HepG2 (cell line): Measurements from ENCODE around the gene PRTN3. TPM values are rescaled to one million over a fixed set of nuclear protein-coding genes. Genes with fewer than 3 reads are reported as not detected.

Experiments
- FOXJ3 ChIP-seq: sonication (generic); formaldehyde crosslinking; IDR thresholded peaks from 2 replicates; pipeline ENCODE4 v1.4.0; 2020; ENCODE audit warnings: missing genetic modification reagents, mild to moderate bottlenecking, borderline replicate concordance
- HNRNPH1 ChIP-seq: fragments of 200-400 bp; formaldehyde crosslinking; optimal IDR thresholded peaks from 2 replicates; pipeline ENCODE3; 2017; ENCODE audit warnings: mild to moderate bottlenecking, low read depth, low read length
- HNRNPLL ChIP-seq: fragments of 200-400 bp; formaldehyde crosslinking; IDR thresholded peaks from 2 replicates; pipeline ENCODE4 v1.6.1; 2017; ENCODE audit warnings: mild to moderate bottlenecking, low read depth, low read length; ENCODE audit not compliant: poor library complexity, severe bottlenecking
- SCMH1 ChIP-seq: sonication (generic); formaldehyde crosslinking; IDR thresholded peaks from 2 replicates; pipeline ENCODE4 v1.9.0; 2021; ENCODE audit warnings: missing genetic modification reagents, mild to moderate bottlenecking, borderline replicate concordance
- ZFP37 ChIP-seq: sonication (generic); formaldehyde crosslinking; IDR thresholded peaks from 2 replicates; pipeline ENCODE4 v1.4.0; 2020; ENCODE audit warnings: missing genetic modification reagents, borderline replicate concordance
- ZNF180 ChIP-seq: sonication (generic); formaldehyde crosslinking; IDR thresholded peaks from 2 replicates; pipeline ENCODE4 v1.4.0; 2020; ENCODE audit warnings: low read depth, missing genetic modification reagents, borderline replicate concordance
- ZNF33B ChIP-seq: sonication (generic); formaldehyde crosslinking; IDR thresholded peaks from 2 replicates; pipeline ENCODE4 v1.5.1; 2020; ENCODE audit warnings: mild to moderate bottlenecking, missing genetic modification reagents
- ZNF746 ChIP-seq: sonication (generic); formaldehyde crosslinking; IDR thresholded peaks from 2 replicates; pipeline ENCODE4 v1.8.0; 2022; ENCODE audit warnings: mild to moderate bottlenecking, missing genetic modification reagents
- polyA plus RNA-seq, 8 experiments: library from polyadenylated mRNA; depleted of rRNA in 3 of 8; stranded (reverse) in 7 of 8; unstranded in 1 of 8; fragments of >200 nt; fragmentation: Illumina TruSeq in 4 of 8; extraction: Trizol in 4 of 8; gene quantifications; 2 replicates each; pipeline versions ENCODE4 v1.2.1 to v1.2.3, GENCODE V29; 2011 to 2016; ENCODE audit warnings: low read depth in 4 of 8, missing spikeins in 1 of 8, mixed read lengths in 1 of 8; ENCODE audit not compliant: insufficient read depth in 1 of 8
- total RNA-seq, 5 experiments: library from RNA; depleted of rRNA; stranded (reverse); fragments of >200 nt; fragmentation: Illumina TruSeq; extraction: Trizol; gene quantifications; 2 replicates each; pipeline ENCODE4 v1.2.3, GENCODE V29; 2016; ENCODE audit warnings: low read depth in 1 of 5
- TF ChIP-seq, protein P1 (sequence below): sonication (generic); formaldehyde crosslinking; IDR thresholded peaks from 2 replicates; pipeline ENCODE4 v1.9.0; 2022; ENCODE audit warnings: low read depth, missing genetic modification reagents
- TF ChIP-seq, protein P2 (sequence below): sonication (generic); formaldehyde crosslinking; IDR thresholded peaks from 2 replicates; pipeline ENCODE4 v1.4.0; 2020; ENCODE audit warnings: missing genetic modification reagents
- TF ChIP-seq, protein P3 (sequence below): sonication (generic); formaldehyde crosslinking; IDR thresholded peaks from 2 replicates; pipeline ENCODE4 v1.5.1; 2020; ENCODE audit warnings: mild to moderate bottlenecking, missing genetic modification reagents, moderate library complexity

Gene PRTN3
- total and polyA plus RNA-seq, 2 of the 13 experiments (the other 11 are each of a cell fraction or from before 2014, with no cell fraction given), result not detected

DNA sequence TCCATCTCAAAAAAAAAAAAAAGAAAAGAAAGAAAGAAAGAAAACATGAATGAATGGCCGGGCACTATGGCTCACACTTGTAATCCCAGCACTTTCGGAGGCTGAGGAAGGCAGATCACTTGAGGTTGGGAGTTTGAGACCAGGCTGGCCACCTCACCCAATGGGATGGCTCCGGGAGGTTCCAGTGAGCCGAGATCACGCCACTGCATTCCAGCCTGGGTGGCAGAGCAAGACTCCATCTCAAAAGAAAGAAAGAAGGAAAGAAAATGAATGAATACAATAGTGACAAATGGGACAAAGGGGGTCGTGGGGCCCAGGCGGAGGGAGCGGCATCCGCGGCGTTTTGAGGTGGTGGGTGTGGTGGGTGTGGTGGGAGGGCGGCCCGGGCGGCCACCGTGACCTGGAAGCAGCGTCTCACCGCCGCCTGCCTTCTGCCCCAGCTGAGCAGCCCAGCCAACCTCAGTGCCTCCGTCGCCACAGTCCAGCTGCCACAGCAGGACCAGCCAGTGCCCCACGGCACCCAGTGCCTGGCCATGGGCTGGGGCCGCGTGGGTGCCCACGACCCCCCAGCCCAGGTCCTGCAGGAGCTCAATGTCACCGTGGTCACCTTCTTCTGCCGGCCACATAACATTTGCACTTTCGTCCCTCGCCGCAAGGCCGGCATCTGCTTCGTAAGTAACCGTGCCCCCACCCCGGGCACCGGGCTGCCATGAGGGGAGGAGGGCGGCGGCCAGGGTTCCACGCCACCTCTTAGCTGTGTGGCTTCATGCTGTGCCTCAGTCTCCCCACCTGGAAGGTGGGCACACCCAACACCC is 5.1 kb downstream of the PRTN3 start (continued):
- TF ChIP-seq ZNF746 (CRISPR knock-in tag) (no peak), ZNF180 (no peak), ZNF33B (CRISPR knock-in tag) (no peak), SCMH1 (no peak), HNRNPLL (peak; percentile 16), FOXJ3 (no peak), ZFP37 (CRISPR knock-in tag) (no peak), HNRNPH1 (no peak)
- TF ChIP-seq, protein P1, sequence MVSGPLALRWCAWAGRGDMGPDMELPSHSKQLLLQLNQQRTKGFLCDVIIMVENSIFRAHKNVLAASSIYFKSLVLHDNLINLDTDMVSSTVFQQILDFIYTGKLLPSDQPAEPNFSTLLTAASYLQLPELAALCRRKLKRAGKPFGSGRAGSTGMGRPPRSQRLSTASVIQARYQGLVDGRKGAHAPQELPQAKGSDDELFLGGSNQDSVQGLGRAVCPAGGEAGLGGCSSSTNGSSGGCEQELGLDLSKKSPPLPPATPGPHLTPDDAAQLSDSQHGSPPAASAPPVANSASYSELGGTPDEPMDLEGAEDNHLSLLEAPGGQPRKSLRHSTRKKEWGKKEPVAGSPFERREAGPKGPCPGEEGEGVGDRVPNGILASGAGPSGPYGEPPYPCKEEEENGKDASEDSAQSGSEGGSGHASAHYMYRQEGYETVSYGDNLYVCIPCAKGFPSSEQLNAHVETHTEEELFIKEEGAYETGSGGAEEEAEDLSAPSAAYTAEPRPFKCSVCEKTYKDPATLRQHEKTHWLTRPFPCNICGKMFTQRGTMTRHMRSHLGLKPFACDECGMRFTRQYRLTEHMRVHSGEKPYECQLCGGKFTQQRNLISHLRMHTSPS (CRISPR knock-in tag), result peak; percentile 53; the same call in 1 of the 2 replicates
- TF ChIP-seq, protein P2, sequence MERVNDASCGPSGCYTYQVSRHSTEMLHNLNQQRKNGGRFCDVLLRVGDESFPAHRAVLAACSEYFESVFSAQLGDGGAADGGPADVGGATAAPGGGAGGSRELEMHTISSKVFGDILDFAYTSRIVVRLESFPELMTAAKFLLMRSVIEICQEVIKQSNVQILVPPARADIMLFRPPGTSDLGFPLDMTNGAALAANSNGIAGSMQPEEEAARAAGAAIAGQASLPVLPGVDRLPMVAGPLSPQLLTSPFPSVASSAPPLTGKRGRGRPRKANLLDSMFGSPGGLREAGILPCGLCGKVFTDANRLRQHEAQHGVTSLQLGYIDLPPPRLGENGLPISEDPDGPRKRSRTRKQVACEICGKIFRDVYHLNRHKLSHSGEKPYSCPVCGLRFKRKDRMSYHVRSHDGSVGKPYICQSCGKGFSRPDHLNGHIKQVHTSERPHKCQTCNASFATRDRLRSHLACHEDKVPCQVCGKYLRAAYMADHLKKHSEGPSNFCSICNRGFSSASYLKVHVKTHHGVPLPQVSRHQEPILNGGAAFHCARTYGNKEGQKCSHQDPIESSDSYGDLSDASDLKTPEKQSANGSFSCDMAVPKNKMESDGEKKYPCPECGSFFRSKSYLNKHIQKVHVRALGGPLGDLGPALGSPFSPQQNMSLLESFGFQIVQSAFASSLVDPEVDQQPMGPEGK (CRISPR knock-in tag), result 0 out of 2 replicates have a peak, but pooled peaks have one; percentile 26
- TF ChIP-seq, protein P3, sequence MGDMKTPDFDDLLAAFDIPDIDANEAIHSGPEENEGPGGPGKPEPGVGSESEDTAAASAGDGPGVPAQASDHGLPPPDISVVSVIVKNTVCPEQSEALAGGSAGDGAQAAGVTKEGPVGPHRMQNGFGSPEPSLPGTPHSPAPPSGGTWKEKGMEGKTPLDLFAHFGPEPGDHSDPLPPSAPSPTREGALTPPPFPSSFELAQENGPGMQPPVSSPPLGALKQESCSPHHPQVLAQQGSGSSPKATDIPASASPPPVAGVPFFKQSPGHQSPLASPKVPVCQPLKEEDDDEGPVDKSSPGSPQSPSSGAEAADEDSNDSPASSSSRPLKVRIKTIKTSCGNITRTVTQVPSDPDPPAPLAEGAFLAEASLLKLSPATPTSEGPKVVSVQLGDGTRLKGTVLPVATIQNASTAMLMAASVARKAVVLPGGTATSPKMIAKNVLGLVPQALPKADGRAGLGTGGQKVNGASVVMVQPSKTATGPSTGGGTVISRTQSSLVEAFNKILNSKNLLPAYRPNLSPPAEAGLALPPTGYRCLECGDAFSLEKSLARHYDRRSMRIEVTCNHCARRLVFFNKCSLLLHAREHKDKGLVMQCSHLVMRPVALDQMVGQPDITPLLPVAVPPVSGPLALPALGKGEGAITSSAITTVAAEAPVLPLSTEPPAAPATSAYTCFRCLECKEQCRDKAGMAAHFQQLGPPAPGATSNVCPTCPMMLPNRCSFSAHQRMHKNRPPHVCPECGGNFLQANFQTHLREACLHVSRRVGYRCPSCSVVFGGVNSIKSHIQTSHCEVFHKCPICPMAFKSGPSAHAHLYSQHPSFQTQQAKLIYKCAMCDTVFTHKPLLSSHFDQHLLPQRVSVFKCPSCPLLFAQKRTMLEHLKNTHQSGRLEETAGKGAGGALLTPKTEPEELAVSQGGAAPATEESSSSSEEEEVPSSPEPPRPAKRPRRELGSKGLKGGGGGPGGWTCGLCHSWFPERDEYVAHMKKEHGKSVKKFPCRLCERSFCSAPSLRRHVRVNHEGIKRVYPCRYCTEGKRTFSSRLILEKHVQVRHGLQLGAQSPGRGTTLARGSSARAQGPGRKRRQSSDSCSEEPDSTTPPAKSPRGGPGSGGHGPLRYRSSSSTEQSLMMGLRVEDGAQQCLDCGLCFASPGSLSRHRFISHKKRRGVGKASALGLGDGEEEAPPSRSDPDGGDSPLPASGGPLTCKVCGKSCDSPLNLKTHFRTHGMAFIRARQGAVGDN (CRISPR knock-in tag), result peak; percentile 35
